ENCODE measurements around the gene CDK12.

CDK12 gene

GRCh38 chr17:39562395-39562794 is 101.1 kb downstream of the CDK12 start:
- TF ChIP-seq CTCF (conservative IDR thresholded peaks at IDR 0.05; ENCODE audit: control insufficient read depth, insufficient read depth, low read depth, low read length): no peak
- no peak for DNase-seq (ENCODE audit: low read depth)
- no peak overlapping the region for H3K4me3 ChIP-seq (ENCODE audit: control insufficient read depth, low read depth, low read length)

GRCh38 chr17:39562976-39563375 is 101.7 kb downstream of the CDK12 start:
- TF ChIP-seq CTCF (conservative IDR thresholded peaks at IDR 0.05; ENCODE audit: control insufficient read depth, insufficient read depth, low read depth, low read length): no peak
- H3K4me3 ChIP-seq (ENCODE audit: control insufficient read depth, low read depth, low read length): no peak overlapping the region
- DNase-seq (ENCODE audit: low read depth): no peak

- DNase-seq (ENCODE audit: low read depth): no peak
- no peak overlapping the region for H3K4me3 ChIP-seq (ENCODE audit: control insufficient read depth, low read depth, low read length)
- no peak for TF ChIP-seq CTCF (conservative IDR thresholded peaks at IDR 0.05; ENCODE audit: control insufficient read depth, insufficient read depth, low read depth, low read length)
Observed at GRCh38 chr17:39563476-39563875, 102.2 kb downstream of the CDK12 start.

- TF ChIP-seq CTCF (conservative IDR thresholded peaks at IDR 0.05; ENCODE audit: control insufficient read depth, insufficient read depth, low read depth, low read length): no peak
- H3K4me3 ChIP-seq (ENCODE audit: control insufficient read depth, low read depth, low read length): no peak overlapping the region
- no peak for DNase-seq (ENCODE audit: low read depth)
Observed at GRCh38 chr17:39564211-39564848, 103.0 kb downstream of the CDK12 start.

- no peak for TF ChIP-seq CTCF (conservative IDR thresholded peaks at IDR 0.05; ENCODE audit: control insufficient read depth, insufficient read depth, low read depth, low read length)
- H3K4me3 ChIP-seq (ENCODE audit: control insufficient read depth, low read depth, low read length): no peak overlapping the region
- no peak for DNase-seq (ENCODE audit: low read depth)
Observed at GRCh38 chr17:39566094-39566850, 105.0 kb downstream of the CDK12 start.

- no peak overlapping the region for H3K4me3 ChIP-seq (ENCODE audit: control insufficient read depth, low read depth, low read length)
- TF ChIP-seq CTCF (conservative IDR thresholded peaks at IDR 0.05; ENCODE audit: control insufficient read depth, insufficient read depth, low read depth, low read length): no peak
- no peak for DNase-seq (ENCODE audit: low read depth)
Observed at GRCh38 chr17:39568702-39569101, 107.4 kb downstream of the CDK12 start.
